NB4 (cell line): ENCODE measurements around the gene STK38.

Source experiments
- DNase-seq: peaks from one replicate; pipeline ENCODE4 v3.0.0; 2010; ENCODE audit warnings: low read depth
- H3K4me3 ChIP-seq: one replicate; pipeline ENCODE4 v1.5.1; 2011; ENCODE audit warnings: mild to moderate bottlenecking, low read depth, low read length, moderate library complexity
- CTCF ChIP-seq: IDR thresholded peaks from one replicate; pipeline ENCODE4 v1.5.1; 2012; ENCODE audit warnings: low read depth, low read length
- MAX ChIP-seq: IDR thresholded peaks from 2 replicates; pipeline ENCODE4 v1.6.1; 2011; ENCODE audit warnings: low read depth, low read length
- MYC ChIP-seq: IDR thresholded peaks from 2 replicates; pipeline ENCODE4 v1.6.1; 2011; ENCODE audit warnings: low read depth, low read length
- POLR2A ChIP-seq: IDR thresholded peaks from 2 replicates; pipeline ENCODE4 v1.6.1; 2011; ENCODE audit warnings: mild to moderate bottlenecking; ENCODE audit not compliant: insufficient read length; ENCODE audit errors: extremely low read depth

The STK38 gene

GRCh38 chr6:36479256-36479655 lies 68.0 kb downstream of the STK38 start:
- no peak for TF ChIP-seq CTCF
- TF ChIP-seq MAX, result no peak
- no peak for TF ChIP-seq POLR2A
- TF ChIP-seq MYC, result no peak
- no peak overlapping the region for H3K4me3 ChIP-seq
- no peak for DNase-seq

GRCh38 chr6:36478051-36478526 lies 69.2 kb downstream of the STK38 start:
- DNase-seq, result peak; percentile 42
- H3K4me3 ChIP-seq, result no peak overlapping the region
- TF ChIP-seq MYC (no peak), CTCF (no peak), MAX (no peak), POLR2A (no peak)

GRCh38 chr6:36469946-36470345 lies 77.3 kb downstream of the STK38 start:
- DNase-seq, result no peak
- TF ChIP-seq CTCF (no peak), MAX (no peak), POLR2A (no peak), MYC (no peak)
- no peak overlapping the region for H3K4me3 ChIP-seq

GRCh38 chr6:36469148-36469661 lies 78.1 kb downstream of the STK38 start:
- H3K4me3 ChIP-seq, result no peak overlapping the region
- no peak for DNase-seq
- TF ChIP-seq MYC (no peak), POLR2A (no peak), MAX (no peak), CTCF (no peak)

- H3K4me3 ChIP-seq, result no peak overlapping the region
- no peak for DNase-seq
- TF ChIP-seq POLR2A, result no peak
These were observed 79.7 kb downstream of the STK38 start for GRCh38 chr6:36467625-36468024.

- DNase-seq, result no peak
- TF ChIP-seq MYC, result no peak
- TF ChIP-seq MAX, result no peak
- no peak for TF ChIP-seq CTCF
- TF ChIP-seq POLR2A, result no peak
- no peak overlapping the region for H3K4me3 ChIP-seq
These were observed 83.0 kb downstream of the STK38 start for GRCh38 chr6:36464233-36464632.
